GM12878 (cell line): ENCODE measurements around the gene NUP93. TPM values are rescaled to one million over a fixed set of nuclear protein-coding genes. Genes with fewer than 3 reads are reported as not detected.

Source experiments
- ATAC-seq: fragments of 200-7000 bp; cut with Tn5 transposase; 3 replicates; pipeline ENCODE4 v1.9.1; 2020; ENCODE audit warnings: mild to moderate bottlenecking, moderate library complexity
- BruUV-seq: library from RNA; stranded (reverse); fragments of 400-500 nt; replicated peaks from 2 replicates; lab custom pipeline; 2021; lab: Mats Ljungman, UMichigan
- CTCF ChIA-PET: fragments of 300-600 bp; sonication (Branson Sonifier 250); formaldehyde crosslinking; extraction: SDS; loops from one replicate; lab custom pipeline; 2021; ENCODE audit warnings: inconsistent platforms; lab: Yijun Ruan, JAX
- POLR2A ChIA-PET: fragments of 350-600 bp; formaldehyde crosslinking; extraction: SDS; loops from one replicate; lab custom pipeline; 2021; ENCODE audit warnings: inconsistent platforms; lab: Charles Lee
- RAD21 ChIA-PET: fragments of 300-600 bp; sonication (Branson Sonifier 250); formaldehyde crosslinking; loops from one replicate; lab custom pipeline; 2023; ENCODE audit warnings: antibody characterized with exemption; ENCODE audit not compliant: unreplicated experiment; lab: Charles Lee
- SMC1A ChIA-PET: fragments of 300-600 bp; sonication (Branson Sonifier 250); formaldehyde crosslinking; loops from one replicate; lab custom pipeline; 2023; ENCODE audit not compliant: unreplicated experiment, uncharacterized antibody; lab: Charles Lee
- DNase-seq: peaks from one replicate; pipeline ENCODE4 v3.0.0-alpha.2; 2011; ENCODE audit warnings: low read depth, low spot score
- FAIRE-seq: peaks from 3 replicates; lab custom pipeline; 2011; peaks lifted over from hg19 to GRCh38; lab: Jason Lieb, UNC
- H2AFZ ChIP-seq: 2 replicates; pipeline ENCODE4 v1.6.0; 2011; ENCODE audit warnings: low read depth, low read length, control low read depth; ENCODE audit not compliant: control insufficient read depth
- H3K27ac ChIP-seq: 2 replicates; pipeline ENCODE4 v1.5.1; 2011; ENCODE audit warnings: control low read depth; ENCODE audit not compliant: control insufficient read depth, insufficient read depth
- H3K27me3 ChIP-seq, 2 experiments: replicated peaks in 1 of 2; 2 replicates each; pipeline versions ENCODE4 v1.6.0 to v1.6.1; 2011; ENCODE audit warnings: low read length in 1 of 2; ENCODE audit not compliant: control insufficient read depth in 2 of 2, insufficient read depth in 2 of 2
- H3K36me3 ChIP-seq, 2 experiments: 2 replicates each; pipeline ENCODE4 v1.5.1; 2011; ENCODE audit warnings: low read length in 1 of 2; ENCODE audit not compliant: control insufficient read depth in 2 of 2, insufficient read depth in 2 of 2
- H3K4me1 ChIP-seq: 2 replicates; pipeline ENCODE4 v1.6.1; 2011; ENCODE audit warnings: mild to moderate bottlenecking, low read length, moderate library complexity, mixed read lengths; ENCODE audit not compliant: control insufficient read depth, insufficient read depth
- H3K4me2 ChIP-seq: 2 replicates; pipeline ENCODE4 v1.6.0; 2011; ENCODE audit warnings: control low read depth; ENCODE audit not compliant: control insufficient read depth, insufficient read depth
- H3K4me3 ChIP-seq: fragments of 200-600 bp; sonication (generic); 2 replicates; pipeline ENCODE4 v1.5.1; 2016
- H3K79me2 ChIP-seq: 2 replicates; pipeline ENCODE4 v1.6.0; 2011; ENCODE audit warnings: low read length; ENCODE audit not compliant: control insufficient read depth, insufficient read depth
- H3K9ac ChIP-seq: 2 replicates; pipeline ENCODE4 v1.8.0; 2011; ENCODE audit warnings: low read length, control low read depth, mixed read lengths; ENCODE audit not compliant: control insufficient read depth, insufficient read depth
- H3K9me3 ChIP-seq: replicated peaks from 3 replicates; pipeline ENCODE4 v1.5.1; 2011; ENCODE audit warnings: mild to moderate bottlenecking, low read length; ENCODE audit not compliant: control insufficient read depth, insufficient read depth
- H4K20me1 ChIP-seq: 2 replicates; pipeline ENCODE4 v1.6.0; 2011; ENCODE audit not compliant: control insufficient read depth, insufficient read depth
- ASH2L ChIP-seq: fragments of 300-600, 200-600 bp; sonication (generic); IDR thresholded peaks from 2 replicates; pipeline ENCODE4 v1.6.1; 2017; ENCODE audit warnings: low read depth, mild to moderate bottlenecking, borderline replicate concordance
- CHD1 ChIP-seq: IDR thresholded peaks from 2 replicates; pipeline ENCODE4 v1.6.1; 2012; ENCODE audit warnings: low read depth, low read length, improper control_type of control experiment
- EZH2 ChIP-seq: IDR thresholded peaks from 2 replicates; pipeline ENCODE4 v1.6.1; 2012; ENCODE audit warnings: low read depth, mild to moderate bottlenecking, control low read depth, inconsistent platforms, low read length, borderline replicate concordance; ENCODE audit not compliant: control insufficient read depth
- HDAC2 ChIP-seq: fragments of 200-600 bp; sonication (generic); IDR thresholded peaks from 2 replicates; pipeline ENCODE4 v1.6.1; 2017
- KDM1A ChIP-seq: fragments of 200-600 bp; sonication (generic); IDR thresholded peaks from 2 replicates; pipeline ENCODE4 v1.6.1; 2016; ENCODE audit warnings: borderline replicate concordance
- POLR2A ChIP-seq: IDR thresholded peaks from 2 replicates; pipeline ENCODE4 v1.6.1; 2011; ENCODE audit warnings: low read depth, mild to moderate bottlenecking, low read length
- RELA ChIP-seq: fragments of 450-650 bp; IDR thresholded peaks from 2 replicates; pipeline ENCODE4 v1.8.0; 2014; ENCODE audit warnings: borderline replicate concordance; ENCODE audit not compliant: partially characterized antibody
- RUNX3 ChIP-seq: IDR thresholded peaks from 2 replicates; pipeline ENCODE4 v1.6.1; 2012; ENCODE audit warnings: low read length, inconsistent platforms
- SIX5 ChIP-seq: IDR thresholded peaks from 2 replicates; pipeline ENCODE4 v1.6.1; 2011; ENCODE audit warnings: mild to moderate bottlenecking, low read depth, low read length, moderate library complexity; ENCODE audit not compliant: severe bottlenecking
- WRNIP1 ChIP-seq: IDR thresholded peaks from 2 replicates; pipeline ENCODE4 v1.6.1; 2011; ENCODE audit warnings: low read depth, low read length, improper control_type of control experiment, borderline replicate concordance
- YY1 ChIP-seq: IDR thresholded peaks from 2 replicates; pipeline ENCODE4 v1.6.1; 2011; ENCODE audit warnings: low read depth, mild to moderate bottlenecking, low read length
- ZNF207 ChIP-seq: fragments of 450-650 bp; IDR thresholded peaks from 2 replicates; pipeline ENCODE4 v1.6.1; 2014; ENCODE audit warnings: antibody characterized with exemption, mild to moderate bottlenecking, borderline replicate concordance
- ZSCAN29 ChIP-seq: fragments of 450-650 bp; IDR thresholded peaks from 2 replicates; pipeline ENCODE4 v1.6.1; 2017; ENCODE audit warnings: mild to moderate bottlenecking, moderate library complexity
- in situ Hi-C: fragments of 300-500 bp; cut with MboI; formaldehyde crosslinking; loops from 9 replicates; pipeline ENCODE4 v1.14.3; 2018; ENCODE audit warnings: mixed read lengths
- intact Hi-C: fragments of 100-400 bp; cut with micrococcal nuclease; formaldehyde crosslinking; loops from one replicate; pipeline ENCODE4 v1.14.2; 2022; ENCODE audit not compliant: unreplicated experiment
- polyA plus RNA-seq, 11 experiments: library from polyadenylated mRNA; depleted of rRNA in 4 of 11; unstranded in 6 of 11; stranded (reverse) in 5 of 11; fragments of >200 nt; fragmentation: Nextera tagmentation in 4 of 11; fragmentation: Illumina TruSeq in 1 of 11; extraction: Ambion mirVana in 4 of 11; extraction: Trizol in 1 of 11; gene quantifications; 1 replicate in 1 of 11; 2 replicates in 10 of 11; pipeline versions ENCODE4 v1.2.1 to v1.2.3, GENCODE V29; 2011 to 2016; ENCODE audit warnings: inconsistent platforms in 2 of 11, missing spikeins in 2 of 11, low read depth in 1 of 11
- total RNA-seq, 4 experiments: library from RNA; depleted of rRNA in 3 of 4; stranded (reverse); fragments of >200 nt in 3 of 4; fragmentation: Illumina TruSeq in 1 of 4; extraction: Trizol in 1 of 4; gene quantifications; 2 replicates each; pipeline versions ENCODE4 v1.2.1 to v1.2.3, GENCODE V29; 2013 to 2021
- TF ChIP-seq, protein P1 (sequence below): fragments of 450-650 bp; IDR thresholded peaks from 2 replicates; pipeline ENCODE4 v1.6.1; 2016; ENCODE audit warnings: mild to moderate bottlenecking
- TF ChIP-seq, protein P2 (sequence below): fragments of 450-650 bp; IDR thresholded peaks from 2 replicates; pipeline ENCODE4 v1.6.1; 2017; ENCODE audit warnings: antibody characterized with exemption, mild to moderate bottlenecking, moderate library complexity
- TF ChIP-seq, protein P3 (sequence below): fragments of 150-350 bp; IDR thresholded peaks from 2 replicates; pipeline ENCODE4 v1.6.1; 2014; ENCODE audit warnings: mild to moderate bottlenecking, low read depth, low read length
- TF ChIP-seq, protein P4 (sequence below): fragments of 450-650 bp; IDR thresholded peaks from 2 replicates; pipeline ENCODE4 v1.6.1; 2016; ENCODE audit warnings: mild to moderate bottlenecking, moderate library complexity, borderline replicate concordance

The NUP93 gene
- total and polyA plus RNA-seq, 10 of the 15 experiments (the other 5 are each of a cell fraction or from before 2014, with no cell fraction given), result 82.2 to 175 (median 101) TPM

DNA sequence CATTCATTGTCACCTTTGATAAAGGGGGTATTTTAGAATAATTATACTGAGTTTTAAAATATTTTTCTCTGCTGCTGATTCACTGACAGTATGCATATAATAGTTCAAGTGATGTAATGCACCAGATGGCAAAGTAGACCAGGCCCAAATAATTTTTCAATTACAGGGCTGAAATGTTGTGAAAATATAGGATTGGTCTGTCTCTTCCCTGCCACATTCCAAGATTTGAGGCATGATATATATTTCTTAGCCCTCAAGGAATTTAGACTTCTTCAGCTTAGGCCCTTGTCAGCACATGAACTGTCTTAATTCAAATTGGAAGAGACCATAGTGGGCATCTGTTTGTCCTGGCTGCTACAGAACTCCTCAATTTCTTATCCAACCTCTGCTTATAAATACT lies 95.9 kb downstream of the NUP93 start:
- ChIA-PET SMC1A (interaction anchor here (1.7 kb wide), 1 partner anchor 11 kb away, joined by 4 read pairs; no protein-coding TSS in a partner anchor), CTCF (interaction anchor here (0.5 kb wide), 1 partner anchor 126 kb away, joined by 3 read pairs; no protein-coding TSS in a partner anchor), POLR2A (no interaction called here), RAD21 (no interaction called here)
- H3K4me2 ChIP-seq, result no peak overlapping the region
- H3K4me1 ChIP-seq, result no peaks in the 10 kb centered on the region
- BruUV-seq, result no TSS peak
- intact Hi-C loops, result no loop called here
- in situ Hi-C loops, result no loop called here
- no peaks in the 10 kb centered on the region for H3K27me3 ChIP-seq
- no peak overlapping the region for H3K4me3 ChIP-seq
- no peak for FAIRE-seq
- H2AFZ ChIP-seq, result no peak overlapping the region
- H3K27ac ChIP-seq, result no peak overlapping the region
- no peaks in the 10 kb centered on the region for H3K9me3 ChIP-seq
- no peaks in the 10 kb centered on the region for H3K79me2 ChIP-seq
- no peak for ATAC-seq
- H3K36me3 ChIP-seq, result peaks cover 9 to 11% of the 10 kb centered on the region in 2 experiments
- no peaks in the 10 kb centered on the region for H4K20me1 ChIP-seq
- DNase-seq, result no peak
- no peak overlapping the region for H3K9ac ChIP-seq
- TF ChIP-seq CHD1 (no peak), POLR2A (no peak), YY1 (no peak), HDAC2 (no peak), SIX5 (no peak), RUNX3 (no peak), RELA (no peak), ZSCAN29 (no peak), EZH2 (no peak), WRNIP1 (no peak), ASH2L (no peak), ZNF207 (no peak), KDM1A (no peak)
- TF ChIP-seq, protein P1, sequence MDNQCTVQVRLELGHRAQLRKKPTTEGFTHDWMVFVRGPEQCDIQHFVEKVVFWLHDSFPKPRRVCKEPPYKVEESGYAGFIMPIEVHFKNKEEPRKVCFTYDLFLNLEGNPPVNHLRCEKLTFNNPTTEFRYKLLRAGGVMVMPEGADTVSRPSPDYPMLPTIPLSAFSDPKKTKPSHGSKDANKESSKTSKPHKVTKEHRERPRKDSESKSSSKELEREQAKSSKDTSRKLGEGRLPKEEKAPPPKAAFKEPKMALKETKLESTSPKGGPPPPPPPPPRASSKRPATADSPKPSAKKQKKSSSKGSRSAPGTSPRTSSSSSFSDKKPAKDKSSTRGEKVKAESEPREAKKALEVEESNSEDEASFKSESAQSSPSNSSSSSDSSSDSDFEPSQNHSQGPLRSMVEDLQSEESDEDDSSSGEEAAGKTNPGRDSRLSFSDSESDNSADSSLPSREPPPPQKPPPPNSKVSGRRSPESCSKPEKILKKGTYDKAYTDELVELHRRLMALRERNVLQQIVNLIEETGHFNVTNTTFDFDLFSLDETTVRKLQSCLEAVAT, result no peak
- TF ChIP-seq, protein P2, sequence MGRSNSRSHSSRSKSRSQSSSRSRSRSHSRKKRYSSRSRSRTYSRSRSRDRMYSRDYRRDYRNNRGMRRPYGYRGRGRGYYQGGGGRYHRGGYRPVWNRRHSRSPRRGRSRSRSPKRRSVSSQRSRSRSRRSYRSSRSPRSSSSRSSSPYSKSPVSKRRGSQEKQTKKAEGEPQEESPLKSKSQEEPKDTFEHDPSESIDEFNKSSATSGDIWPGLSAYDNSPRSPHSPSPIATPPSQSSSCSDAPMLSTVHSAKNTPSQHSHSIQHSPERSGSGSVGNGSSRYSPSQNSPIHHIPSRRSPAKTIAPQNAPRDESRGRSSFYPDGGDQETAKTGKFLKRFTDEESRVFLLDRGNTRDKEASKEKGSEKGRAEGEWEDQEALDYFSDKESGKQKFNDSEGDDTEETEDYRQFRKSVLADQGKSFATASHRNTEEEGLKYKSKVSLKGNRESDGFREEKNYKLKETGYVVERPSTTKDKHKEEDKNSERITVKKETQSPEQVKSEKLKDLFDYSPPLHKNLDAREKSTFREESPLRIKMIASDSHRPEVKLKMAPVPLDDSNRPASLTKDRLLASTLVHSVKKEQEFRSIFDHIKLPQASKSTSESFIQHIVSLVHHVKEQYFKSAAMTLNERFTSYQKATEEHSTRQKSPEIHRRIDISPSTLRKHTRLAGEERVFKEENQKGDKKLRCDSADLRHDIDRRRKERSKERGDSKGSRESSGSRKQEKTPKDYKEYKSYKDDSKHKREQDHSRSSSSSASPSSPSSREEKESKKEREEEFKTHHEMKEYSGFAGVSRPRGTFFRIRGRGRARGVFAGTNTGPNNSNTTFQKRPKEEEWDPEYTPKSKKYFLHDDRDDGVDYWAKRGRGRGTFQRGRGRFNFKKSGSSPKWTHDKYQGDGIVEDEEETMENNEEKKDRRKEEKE, result no peak
- TF ChIP-seq, protein P3, sequence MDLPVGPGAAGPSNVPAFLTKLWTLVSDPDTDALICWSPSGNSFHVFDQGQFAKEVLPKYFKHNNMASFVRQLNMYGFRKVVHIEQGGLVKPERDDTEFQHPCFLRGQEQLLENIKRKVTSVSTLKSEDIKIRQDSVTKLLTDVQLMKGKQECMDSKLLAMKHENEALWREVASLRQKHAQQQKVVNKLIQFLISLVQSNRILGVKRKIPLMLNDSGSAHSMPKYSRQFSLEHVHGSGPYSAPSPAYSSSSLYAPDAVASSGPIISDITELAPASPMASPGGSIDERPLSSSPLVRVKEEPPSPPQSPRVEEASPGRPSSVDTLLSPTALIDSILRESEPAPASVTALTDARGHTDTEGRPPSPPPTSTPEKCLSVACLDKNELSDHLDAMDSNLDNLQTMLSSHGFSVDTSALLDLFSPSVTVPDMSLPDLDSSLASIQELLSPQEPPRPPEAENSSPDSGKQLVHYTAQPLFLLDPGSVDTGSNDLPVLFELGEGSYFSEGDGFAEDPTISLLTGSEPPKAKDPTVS, result no peak
- TF ChIP-seq, protein P4, sequence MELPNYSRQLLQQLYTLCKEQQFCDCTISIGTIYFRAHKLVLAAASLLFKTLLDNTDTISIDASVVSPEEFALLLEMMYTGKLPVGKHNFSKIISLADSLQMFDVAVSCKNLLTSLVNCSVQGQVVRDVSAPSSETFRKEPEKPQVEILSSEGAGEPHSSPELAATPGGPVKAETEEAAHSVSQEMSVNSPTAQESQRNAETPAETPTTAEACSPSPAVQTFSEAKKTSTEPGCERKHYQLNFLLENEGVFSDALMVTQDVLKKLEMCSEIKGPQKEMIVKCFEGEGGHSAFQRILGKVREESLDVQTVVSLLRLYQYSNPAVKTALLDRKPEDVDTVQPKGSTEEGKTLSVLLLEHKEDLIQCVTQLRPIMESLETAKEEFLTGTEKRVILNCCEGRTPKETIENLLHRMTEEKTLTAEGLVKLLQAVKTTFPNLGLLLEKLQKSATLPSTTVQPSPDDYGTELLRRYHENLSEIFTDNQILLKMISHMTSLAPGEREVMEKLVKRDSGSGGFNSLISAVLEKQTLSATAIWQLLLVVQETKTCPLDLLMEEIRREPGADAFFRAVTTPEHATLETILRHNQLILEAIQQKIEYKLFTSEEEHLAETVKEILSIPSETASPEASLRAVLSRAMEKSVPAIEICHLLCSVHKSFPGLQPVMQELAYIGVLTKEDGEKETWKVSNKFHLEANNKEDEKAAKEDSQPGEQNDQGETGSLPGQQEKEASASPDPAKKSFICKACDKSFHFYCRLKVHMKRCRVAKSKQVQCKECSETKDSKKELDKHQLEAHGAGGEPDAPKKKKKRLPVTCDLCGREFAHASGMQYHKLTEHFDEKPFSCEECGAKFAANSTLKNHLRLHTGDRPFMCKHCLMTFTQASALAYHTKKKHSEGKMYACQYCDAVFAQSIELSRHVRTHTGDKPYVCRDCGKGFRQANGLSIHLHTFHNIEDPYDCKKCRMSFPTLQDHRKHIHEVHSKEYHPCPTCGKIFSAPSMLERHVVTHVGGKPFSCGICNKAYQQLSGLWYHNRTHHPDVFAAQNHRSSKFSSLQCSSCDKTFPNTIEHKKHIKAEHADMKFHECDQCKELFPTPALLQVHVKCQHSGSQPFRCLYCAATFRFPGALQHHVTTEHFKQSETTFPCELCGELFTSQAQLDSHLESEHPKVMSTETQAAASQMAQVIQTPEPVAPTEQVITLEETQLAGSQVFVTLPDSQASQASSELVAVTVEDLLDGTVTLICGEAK, result no peak
